ENCODE data around the gene AGPS. TPM values are rescaled to one million over a fixed set of nuclear protein-coding genes. Genes with fewer than 3 reads are reported as not detected.
A peak's percentile ranks its signal among the peaks of the same experiment; 100 is the strongest.

AGPS gene
- total and polyA plus RNA-seq, 9 of the 15 experiments (the other 6 are each of a cell fraction or from before 2014, with no cell fraction given): 15.5 to 211 (median 63.1) TPM

- TF ChIP-seq UBTF (IDR thresholded peaks at IDR 0.05; ENCODE audit: borderline replicate concordance in 1 of 2, low read depth in 2 of 2, low read length in 2 of 2): 0 out of 4 replicates have a peak, but pooled peaks of 1 of the 2 experiments have one; percentile 29
- TF ChIP-seq RBM25 (IDR thresholded peaks at IDR 0.05; ENCODE audit: low read depth, low read length, severe bottlenecking): no peak
- peak; percentile 3; the same call in 1 of the 2 replicates for TF ChIP-seq VEZF1 (CRISPR knock-in tag; IDR thresholded peaks at IDR 0.05)
- no peak for TF ChIP-seq SMAD3 (CRISPR knock-in tag; conservative IDR thresholded peaks at IDR 0.05)
- no peak for TF ChIP-seq USF2 (CRISPR knock-in tag; IDR thresholded peaks at IDR 0.05)
- peak; percentile 10; the same call in 1 of the 2 replicates for TF ChIP-seq GTF2E2 (tag; IDR thresholded peaks at IDR 0.05)
- TF ChIP-seq NR4A1 (CRISPR knock-in tag; IDR thresholded peaks at IDR 0.05): no peak
- no peak for TF ChIP-seq NR4A1 (tag; IDR thresholded peaks at IDR 0.05)
- no peak for TF ChIP-seq BACH1 (tag; IDR thresholded peaks at IDR 0.05)
- TF ChIP-seq ZNF696 (CRISPR knock-in tag; conservative IDR thresholded peaks at IDR 0.05): no peak
- 0 out of 2 replicates have a peak, but pooled peaks have one; percentile 70 for TF ChIP-seq SREBF2 (CRISPR knock-in tag; IDR thresholded peaks at IDR 0.05)
- 0 out of 2 replicates have a peak, but pooled peaks have one; percentile 32 for TF ChIP-seq PREB (CRISPR knock-in tag; IDR thresholded peaks at IDR 0.05)
- TF ChIP-seq CEBPB (tag; IDR thresholded peaks at IDR 0.05): peak; percentile 95
- no peak for TF ChIP-seq ZSCAN29 (IDR thresholded peaks at IDR 0.05)
These were observed 676 bp upstream of the AGPS start (continued) for GRCh38 chr2:177391822-177392372.
